CD4-positive, alpha-beta T cell treated with Interleukin-12 subunit alpha and Interleukin-12 subunit beta, for 1 hour (primary cell): ENCODE data around the gene HCLS1.
"Not testable (repeated sequence)": the region's sequence is repeated elsewhere in the genome, so short reads cannot be mapped to it uniquely, and the experiment has no call there.

Source experiments
- DNase-seq: peaks from one replicate; pipeline ENCODE4 v3.0.0-alpha.2; 2020

Gene HCLS1

DNA sequence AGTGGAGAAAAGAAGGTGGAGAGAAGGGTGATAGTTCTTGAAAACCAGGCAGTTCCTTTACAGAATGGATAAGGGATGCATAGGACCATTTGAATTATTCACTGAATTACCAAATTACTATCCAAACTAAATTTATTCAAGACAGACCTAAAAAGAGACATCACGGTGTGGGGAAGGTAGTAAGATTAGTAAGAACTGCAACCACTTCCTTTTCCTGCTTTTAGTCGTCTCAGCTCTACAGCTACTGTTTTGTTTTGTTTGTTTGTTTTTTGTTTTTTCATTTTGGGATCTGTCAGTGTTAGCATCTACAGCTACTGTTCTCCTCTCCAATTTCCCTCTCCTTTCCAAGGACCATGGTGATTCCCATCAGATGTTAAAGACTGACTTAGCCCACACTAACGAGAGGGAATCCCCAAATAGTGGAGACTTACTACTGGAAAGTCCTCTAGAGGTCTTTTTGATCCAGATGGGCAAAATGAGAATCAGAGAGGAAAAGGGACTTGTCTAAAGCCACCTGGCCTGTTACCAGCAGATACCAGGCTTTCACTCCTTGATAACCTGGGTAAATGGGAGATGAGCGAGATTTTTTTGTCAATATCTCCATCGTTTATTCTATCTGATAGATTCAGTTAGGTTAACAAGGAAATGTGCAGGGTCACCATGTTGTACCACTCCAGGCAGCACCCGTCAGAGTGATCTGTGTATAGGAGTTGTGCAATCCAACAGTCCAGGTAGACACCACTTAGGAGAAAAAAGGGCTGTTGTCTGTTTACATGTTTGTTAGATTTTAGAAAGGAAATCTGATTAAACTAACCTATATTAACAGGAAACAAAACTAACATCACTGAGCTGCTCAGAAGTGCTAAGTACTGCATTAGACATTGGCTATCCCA lies 6.0 kb downstream of the HCLS1 start:
- DNase-seq: peak; percentile 41

GRCh38 chr3:121651684-121652083 lies 9.0 kb downstream of the HCLS1 start:
- no peak for DNase-seq

- no peak for DNase-seq
Observed at GRCh38 chr3:121649645-121650044, 11.1 kb downstream of the HCLS1 start.

- DNase-seq: no peak
Observed at GRCh38 chr3:121648219-121648958, 12.3 kb downstream of the HCLS1 start.

DNA sequence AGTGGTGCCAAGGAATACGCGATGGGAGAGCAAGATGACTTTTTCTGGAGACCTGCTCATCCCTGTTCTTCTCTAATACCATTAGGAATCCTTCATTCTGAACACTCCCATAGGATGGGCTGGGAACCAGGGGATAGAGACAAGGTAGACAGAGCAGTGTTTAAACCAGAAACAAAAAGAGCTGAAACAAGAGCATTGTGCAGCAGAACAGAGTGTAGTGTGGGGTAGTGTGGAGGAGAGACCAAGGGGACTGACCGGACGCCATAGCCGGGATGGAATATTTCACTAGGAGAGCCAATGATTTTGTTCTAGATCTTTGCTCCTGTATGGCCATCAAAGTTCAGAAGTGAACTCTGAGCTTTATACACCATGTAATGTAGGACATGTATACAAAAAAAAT lies 15.6 kb downstream of the HCLS1 start:
- no peak for DNase-seq

DNA sequence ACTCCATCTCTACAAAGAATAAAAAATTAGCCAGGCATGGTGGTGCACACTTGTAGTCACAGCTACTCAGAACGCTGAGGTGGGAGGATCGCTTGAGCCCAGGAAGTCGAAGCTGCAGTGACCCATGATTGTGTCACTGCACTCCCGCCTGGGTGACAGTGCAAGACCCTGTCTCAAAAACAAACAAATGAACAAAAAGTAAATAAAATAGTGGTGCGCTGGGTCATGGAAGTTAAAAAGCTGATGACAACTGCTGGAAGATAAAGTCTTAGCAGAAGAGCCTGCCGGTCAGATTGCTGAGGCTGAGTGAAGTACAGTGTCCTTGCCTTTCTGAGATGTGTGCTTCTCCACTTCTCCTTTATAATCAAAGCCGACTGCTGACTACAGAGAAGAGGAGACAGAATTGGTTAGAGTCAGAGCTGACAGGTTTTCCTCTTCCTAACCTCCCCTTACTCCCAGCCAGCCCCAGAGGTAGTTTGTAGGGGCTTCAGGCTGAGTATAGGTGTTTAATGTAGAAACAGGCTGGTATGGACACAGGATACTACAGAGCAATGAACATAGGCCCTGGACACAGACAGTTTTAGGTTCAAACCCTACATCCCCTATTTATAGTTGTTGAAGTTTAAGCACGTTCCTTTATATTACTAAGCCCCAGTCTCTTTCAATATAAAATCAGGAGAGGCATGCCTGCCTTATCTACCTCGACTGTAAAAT lies 17.9 kb downstream of the HCLS1 start:
- no peak for DNase-seq

- no peak for DNase-seq
Observed at GRCh38 chr3:121641127-121641526, 19.6 kb downstream of the HCLS1 start.

- no peak for DNase-seq
Observed at GRCh38 chr3:121637922-121638321, 22.8 kb downstream of the HCLS1 start.

DNA sequence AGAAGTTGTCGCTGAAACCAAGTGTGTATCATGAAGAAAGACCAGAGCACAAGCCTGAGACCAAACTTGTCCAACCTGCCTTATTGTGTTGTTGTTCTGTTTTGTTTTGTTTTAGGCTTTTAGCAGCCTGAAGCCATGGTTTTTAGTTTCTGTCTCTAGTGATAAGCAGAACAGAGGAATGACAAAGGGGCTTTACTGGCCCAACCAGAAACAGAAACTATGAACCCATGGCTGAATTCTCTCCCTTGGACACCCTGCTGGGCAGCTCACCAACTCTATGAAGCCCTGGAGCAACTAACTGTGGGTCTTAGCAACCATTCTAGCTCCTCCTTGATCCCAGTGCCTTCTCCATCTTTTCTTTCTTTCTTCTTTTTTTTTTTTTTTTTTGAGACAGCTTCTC lies 30.3 kb downstream of the HCLS1 start:
- no peak for DNase-seq

DNA sequence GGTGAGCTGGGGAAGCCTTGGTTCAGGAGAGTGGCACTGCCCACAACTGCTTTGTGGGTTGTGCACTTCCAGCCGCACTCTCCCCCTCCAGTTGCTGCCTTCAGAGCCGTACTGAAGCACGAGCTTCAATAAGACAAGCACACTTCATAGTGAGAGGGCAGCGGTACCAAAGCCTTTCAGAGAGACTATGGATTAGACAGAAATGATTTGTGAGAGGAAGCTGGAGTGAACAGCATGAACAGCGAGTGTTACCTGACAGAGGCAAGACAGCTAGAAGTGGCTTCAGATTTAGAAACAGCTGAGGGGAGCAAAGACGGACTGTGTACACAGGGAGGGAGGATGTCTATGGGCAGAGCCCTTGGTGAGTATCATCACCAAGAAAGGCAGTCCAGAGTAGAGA lies 31.1 kb downstream of the HCLS1 start:
- DNase-seq: no peak

GRCh38 chr3:121627622-121628021 lies 33.1 kb downstream of the HCLS1 start:
- DNase-seq: no peak

GRCh38 chr3:121627211-121627610 lies 33.5 kb downstream of the HCLS1 start:
- no peak for DNase-seq

GRCh38 chr3:121626495-121626894 lies 34.2 kb downstream of the HCLS1 start:
- no peak for DNase-seq

- no peak for DNase-seq
Observed at GRCh38 chr3:121624147-121624899, 36.4 kb downstream of the HCLS1 start.

DNA sequence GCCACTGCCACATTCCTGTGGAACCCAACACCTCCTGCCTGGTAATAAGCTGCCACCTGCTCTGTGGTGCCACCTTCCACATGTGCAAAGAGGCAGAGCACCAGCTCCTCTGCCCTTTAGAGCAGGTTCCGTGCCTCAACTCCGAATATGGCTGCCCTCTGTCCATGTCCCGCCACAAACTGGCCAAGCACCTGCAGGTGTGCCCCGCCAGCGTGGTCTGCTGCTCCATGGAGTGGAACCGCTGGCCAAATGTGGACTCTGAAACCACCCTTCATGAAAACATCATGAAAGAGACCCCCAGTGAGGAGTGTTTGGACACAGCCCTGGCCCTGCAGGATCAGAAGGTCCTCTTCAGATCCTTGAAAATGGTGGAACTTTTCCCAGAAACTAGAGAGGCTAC lies 39.2 kb downstream of the HCLS1 start:
- DNase-seq: no peak

DNA sequence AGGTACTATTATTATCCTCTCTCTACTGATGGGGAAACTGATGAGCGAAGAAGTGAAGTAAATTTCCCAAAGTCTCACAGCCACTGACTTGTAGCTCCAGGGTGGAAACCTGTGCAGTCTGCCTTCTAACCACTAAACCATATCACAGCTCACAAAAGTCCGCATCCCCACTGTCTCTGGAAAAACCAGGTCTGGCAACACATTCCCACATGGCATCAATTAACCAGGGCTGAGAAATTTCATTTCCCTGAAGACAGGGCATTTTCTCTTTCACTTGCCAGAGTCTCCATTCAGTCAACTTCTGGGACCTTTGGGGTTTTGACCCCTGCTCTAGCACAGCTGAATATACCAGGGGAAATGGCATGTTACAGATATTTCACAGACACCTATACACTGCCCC lies 41.0 kb downstream of the HCLS1 start:
- no peak for DNase-seq

- DNase-seq: no peak
Observed at GRCh38 chr3:121606106-121606505, 54.6 kb downstream of the HCLS1 start.

GRCh38 chr3:121604759-121605158 lies 55.9 kb downstream of the HCLS1 start:
- DNase-seq: no peak

- DNase-seq: no peak
Observed at GRCh38 chr3:121601212-121601812, 59.4 kb downstream of the HCLS1 start.

GRCh38 chr3:121599900-121600299 lies 60.8 kb downstream of the HCLS1 start:
- DNase-seq: not testable (repeated sequence)

DNA sequence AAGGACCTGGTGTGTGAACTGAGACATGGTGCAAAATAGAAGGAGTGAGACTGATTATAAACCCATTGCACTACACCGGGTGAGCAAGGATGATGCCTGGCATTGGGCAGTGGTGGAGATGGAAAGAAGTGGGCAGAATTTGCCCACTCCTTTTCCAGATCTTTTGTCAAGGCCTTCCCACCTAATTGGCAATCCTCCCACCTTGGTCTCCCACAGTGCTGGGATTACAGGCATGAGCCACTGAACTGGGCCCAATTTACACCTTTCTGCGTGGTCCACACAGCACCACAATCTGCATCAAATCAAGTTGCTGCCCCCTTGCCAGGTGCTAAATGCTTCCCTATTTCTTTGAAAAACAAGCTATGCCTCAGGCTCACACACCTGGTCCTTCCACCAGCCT lies 62.1 kb downstream of the HCLS1 start:
- no peak for DNase-seq

GRCh38 chr3:121595765-121596406 lies 64.8 kb downstream of the HCLS1 start:
- DNase-seq: no peak
